ENCODE data around the gene WLS.
"Not testable (repeated sequence)": the region's sequence is repeated elsewhere in the genome, so short reads cannot be mapped to it uniquely, and the experiment has no call there.

WLS gene

DNA sequence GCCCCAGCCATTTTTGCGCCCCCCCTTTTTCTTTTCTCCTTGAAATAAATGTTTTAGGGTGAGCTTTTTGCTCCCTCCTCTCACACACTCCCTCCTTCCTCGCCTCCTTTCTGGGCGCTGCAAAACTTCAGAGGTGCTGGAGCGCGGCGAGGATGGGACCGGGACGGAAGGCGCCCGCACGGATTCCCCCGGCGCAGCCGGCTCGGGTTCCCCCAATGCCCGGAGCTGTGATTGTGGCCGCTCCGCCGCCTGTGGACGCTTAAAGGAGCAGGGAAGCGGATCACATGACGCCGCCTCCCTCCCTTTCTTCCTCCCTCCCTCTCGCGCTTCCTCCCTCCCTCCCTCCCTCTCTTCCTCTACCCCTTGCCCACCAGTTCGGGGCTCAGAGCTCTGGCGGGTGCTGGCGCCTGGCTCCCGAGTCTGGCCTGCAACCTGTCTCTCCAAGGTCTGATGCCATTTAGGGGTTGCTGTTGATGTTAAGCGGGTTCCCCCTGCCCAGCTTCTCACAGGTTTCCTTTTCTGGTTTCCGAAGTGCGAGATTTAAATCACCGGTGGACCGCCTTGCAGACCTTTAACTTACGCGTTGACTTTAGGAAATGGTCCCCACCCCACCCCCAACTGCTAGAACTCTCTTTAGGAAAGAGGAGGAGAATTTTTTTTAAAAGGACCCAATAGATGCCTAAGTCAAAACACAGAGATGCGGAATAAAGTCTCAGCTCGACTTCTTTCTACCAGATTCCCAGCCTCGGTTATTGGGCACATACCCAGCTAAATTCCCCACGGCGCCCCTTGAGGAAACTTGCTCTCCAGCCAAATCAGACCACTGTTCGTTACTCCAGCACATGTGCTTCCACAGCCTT, at the start of gene WLS:
WLS (minus strand) TSS at position 235 of the 860 bp plus-strand sequence; CDS start at position 11, 224 bp downstream.
- no peak for DNase-seq

GRCh38 chr1:68280286-68280685, 48.0 kb upstream of the WLS start:
- no peak for DNase-seq

- DNase-seq, result no peak
Measured at GRCh38 chr1:68279846-68280245, 47.5 kb upstream of the WLS start.

DNA sequence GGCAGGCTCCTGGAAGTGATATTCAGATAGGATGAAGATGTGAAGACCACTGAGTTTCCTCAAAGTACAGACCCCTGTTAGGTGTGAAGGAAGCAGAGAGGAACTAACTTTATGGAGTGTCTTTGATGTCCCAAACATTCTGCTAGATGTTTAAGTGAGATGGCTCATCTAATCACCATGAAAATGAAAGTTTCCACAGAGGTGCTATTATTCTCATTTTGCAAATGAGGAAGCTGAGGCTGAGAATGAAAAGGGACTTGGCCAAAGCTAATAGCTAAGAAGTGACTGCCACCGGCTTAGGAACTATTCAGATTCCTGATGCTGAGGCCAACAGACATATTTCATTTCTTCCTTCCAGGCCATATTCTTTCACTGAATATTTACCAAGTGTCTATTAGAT, 45.9 kb upstream of the WLS start:
- no peak for DNase-seq

- DNase-seq, result no peak
Measured at GRCh38 chr1:68276448-68276847, 44.1 kb upstream of the WLS start.

GRCh38 chr1:68273530-68273929, 41.2 kb upstream of the WLS start:
- DNase-seq, result no peak

GRCh38 chr1:68271596-68271995, 39.3 kb upstream of the WLS start:
- DNase-seq, result no peak

GRCh38 chr1:68270951-68271350, 38.6 kb upstream of the WLS start:
- DNase-seq, result no peak

DNA sequence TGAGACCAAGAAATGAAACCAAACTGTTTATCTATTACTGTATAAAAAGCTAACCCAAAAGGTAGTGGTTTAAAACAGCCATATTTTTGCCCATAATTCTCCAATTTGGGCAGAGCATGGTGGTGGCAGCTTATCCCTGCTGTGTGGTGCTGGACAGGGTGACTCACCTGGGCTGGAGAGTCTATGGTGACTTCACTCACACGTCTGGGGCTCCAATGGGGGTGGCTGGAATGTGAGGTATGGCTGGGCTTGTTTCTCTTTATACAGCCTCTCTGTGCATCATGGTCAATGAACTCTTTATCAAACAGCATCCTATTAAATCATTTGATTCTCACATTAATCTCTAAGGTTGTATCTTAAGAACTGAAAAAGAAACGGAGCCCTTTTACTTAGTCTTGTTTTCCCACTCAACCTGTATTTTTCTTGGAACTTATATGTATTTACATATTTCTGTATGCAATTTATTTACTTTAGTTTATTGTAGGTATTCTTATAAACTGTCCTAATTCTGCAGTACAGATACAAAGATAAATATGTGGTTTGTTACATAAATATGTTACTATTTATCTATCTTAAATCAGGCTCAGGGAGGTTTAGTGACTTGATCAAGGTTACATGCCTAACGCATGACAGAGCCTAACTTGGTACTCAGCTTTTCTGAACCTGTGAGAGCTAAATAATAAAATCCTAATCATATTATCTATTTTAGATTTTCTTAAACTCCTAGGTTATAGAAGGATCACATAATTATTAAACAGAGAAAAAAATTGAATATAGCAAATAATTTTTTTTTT, 37.5 kb upstream of the WLS start:
- no peak for DNase-seq

- no peak for DNase-seq
Measured at GRCh38 chr1:68268896-68269483, 36.7 kb upstream of the WLS start.

DNA sequence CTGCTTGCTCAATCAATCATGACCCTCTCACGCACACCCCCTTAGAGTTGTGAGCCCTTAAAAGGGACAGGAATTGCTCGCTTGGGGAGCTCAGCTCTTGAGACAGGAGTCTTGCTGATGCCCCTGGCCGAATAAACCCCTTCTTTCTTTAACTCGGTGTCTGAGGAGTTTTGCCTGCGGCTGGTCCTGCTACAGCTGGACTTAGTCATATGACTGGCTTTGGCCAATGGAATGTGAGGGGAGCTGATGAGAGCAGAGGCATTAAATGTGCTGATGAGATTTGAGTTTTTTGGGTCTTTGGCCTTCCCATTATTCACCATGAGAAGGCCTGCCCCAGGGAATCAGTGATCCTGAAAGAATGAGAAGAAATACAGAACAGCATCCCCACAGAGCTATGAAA, 24.5 kb upstream of the WLS start:
- DNase-seq, result not testable (repeated sequence)

- no peak for DNase-seq
Measured at GRCh38 chr1:68255301-68255700, 23.0 kb upstream of the WLS start.

DNA sequence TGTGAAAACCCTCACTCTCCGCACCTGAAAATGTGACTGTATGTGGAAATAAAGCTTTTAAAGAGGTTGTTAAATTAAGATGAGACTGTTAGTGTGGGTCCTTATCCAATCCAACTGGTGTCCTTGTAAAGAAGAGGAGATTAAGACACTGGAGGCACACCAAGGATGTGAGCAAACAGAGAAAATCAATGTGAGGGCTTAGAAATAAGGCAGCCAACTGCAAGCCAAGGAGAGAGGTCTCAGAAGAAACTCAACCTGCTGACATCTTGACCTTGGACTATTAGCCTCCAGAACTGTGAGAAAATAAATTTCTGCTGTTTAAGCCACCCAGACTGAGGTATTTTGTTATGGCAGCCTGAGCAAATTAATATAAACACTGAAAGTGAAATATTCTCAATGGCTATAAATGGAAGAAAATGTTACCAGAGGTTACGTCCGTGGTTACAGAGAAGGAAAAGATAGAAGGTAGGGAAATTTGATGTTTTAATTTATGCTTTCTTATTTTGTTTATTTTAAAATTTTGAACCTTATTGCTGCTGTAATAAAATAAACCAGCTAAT, 22.4 kb upstream of the WLS start:
- no peak for DNase-seq

- no peak for DNase-seq
Measured at GRCh38 chr1:68237040-68237439, 4.7 kb upstream of the WLS start.

DNA sequence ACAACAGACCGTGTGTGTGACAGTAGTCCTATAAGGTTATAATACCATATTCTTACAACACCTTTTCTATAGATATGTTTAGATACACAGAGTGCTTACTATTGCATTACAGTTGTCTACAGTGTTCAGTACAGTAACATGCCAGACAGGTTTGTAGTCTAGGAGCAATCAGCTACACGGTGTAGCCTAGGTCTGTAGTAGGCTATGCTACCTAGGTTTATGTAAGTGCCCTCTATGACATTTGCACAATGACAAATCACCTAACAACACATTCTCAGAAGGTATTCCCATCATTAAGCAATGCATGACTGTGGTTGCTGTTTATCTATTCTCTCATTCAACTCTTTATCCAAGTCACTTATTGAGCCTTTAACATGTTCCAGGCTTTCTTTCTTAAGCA, 1.8 kb upstream of the WLS start:
- DNase-seq, result no peak

DNA sequence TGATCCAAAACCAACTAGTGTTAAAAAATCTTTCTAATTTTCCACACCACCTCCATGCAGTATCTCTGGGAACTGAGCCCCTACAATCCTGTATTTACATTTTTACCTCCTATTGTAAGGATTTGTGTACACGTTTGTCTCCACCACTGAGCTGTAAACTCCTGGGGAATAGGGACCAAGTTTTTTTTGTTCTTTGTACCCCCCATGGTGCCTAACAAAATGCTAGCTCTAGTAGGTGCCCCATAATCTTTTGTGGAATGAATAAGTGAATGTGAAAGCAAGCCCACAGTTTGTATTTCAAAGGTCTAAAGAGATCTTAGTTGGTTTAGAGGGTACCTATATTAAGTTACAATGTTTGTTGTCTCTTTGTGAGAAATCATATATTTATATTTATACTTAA, 879 bp upstream of the WLS start:
- DNase-seq, result no peak

GRCh38 chr1:68231627-68232288, 565 bp downstream of the WLS start:
- DNase-seq, result no peak

DNA sequence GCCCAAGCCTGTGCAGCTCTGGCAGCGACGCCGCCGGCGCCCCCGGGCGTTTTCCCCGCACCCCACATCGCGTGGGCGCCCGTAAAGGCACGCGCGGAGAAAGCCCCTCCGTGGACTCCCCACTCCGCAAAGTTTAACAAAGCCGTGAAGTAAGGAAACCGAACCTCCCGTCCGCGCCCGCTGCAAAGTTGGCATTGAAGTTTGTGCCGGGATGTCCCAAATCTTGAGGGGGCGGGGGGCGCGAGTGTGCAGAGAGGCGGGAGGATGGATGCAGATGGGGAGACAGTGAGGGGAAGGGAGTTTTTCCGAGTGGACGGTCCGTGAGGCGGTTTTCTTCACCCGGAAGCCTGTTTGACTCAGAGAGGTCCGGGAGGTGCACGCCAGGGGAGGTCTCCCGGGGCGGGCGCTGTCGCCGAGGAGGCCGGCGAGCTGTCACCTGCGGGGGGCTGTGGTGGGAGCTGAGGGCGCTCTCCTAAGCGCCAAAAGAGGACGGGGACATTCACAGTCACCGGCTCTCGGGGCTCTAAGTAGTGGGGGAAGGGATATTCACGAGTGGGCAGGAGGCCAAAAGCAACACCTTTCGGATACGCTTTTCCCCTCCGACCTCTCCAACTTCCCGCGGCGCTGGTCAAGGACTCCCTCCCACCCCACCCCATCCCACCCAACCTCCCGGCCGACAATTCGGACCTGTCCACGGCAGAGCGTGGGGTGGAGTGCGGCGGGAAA, 1.3 kb downstream of the WLS start:
- DNase-seq, result no peak

DNA sequence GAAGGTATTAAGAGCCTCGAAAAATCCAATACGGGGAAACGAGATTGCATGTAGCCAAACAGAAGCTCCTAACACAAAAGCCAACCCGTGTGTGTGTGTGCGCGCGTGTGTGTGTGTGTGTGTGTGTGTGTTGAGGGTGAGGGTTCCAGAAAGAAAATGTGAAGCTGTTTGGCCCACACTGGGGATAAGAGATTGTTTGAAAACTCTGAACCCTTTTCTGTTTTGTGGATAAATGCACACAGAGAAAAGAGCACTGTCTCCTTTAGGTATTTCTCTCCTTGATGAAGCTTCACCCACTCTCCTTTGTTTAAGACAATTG, 1.9 kb downstream of the WLS start:
- no peak for DNase-seq

- DNase-seq, result no peak
Measured at GRCh38 chr1:68229650-68230483, 2.5 kb downstream of the WLS start.

GRCh38 chr1:68228851-68229250, 3.5 kb downstream of the WLS start:
- no peak for DNase-seq
